Testis (tissue), 2 donors: ENCODE data around the gene SDK1.

Experiments used
- CTCF ChIP-seq, 3 experiments: fragments of 450-650 bp in 2 of 3; fragments of 200-600 bp in 1 of 3; sonication (generic) in 1 of 3; IDR thresholded peaks; one replicate each; pipeline ENCODE4 v1.5.1; 2016 to 2019; ENCODE audit warnings: antibody characterized with exemption in 3 of 3, mild to moderate bottlenecking in 2 of 3, moderate library complexity in 1 of 3
- POLR2A ChIP-seq: fragments of 450-650 bp; IDR thresholded peaks from one replicate; pipeline ENCODE4 v1.6.1; 2017; ENCODE audit warnings: antibody characterized with exemption, mild to moderate bottlenecking, moderate library complexity

GRCh38 chr7:4173615-4174014 lies 872.6 kb downstream of the SDK1 start:
- no peak for TF ChIP-seq POLR2A
- TF ChIP-seq CTCF (IDR thresholded peaks at IDR 0.05), result no peak
